Psoas muscle (tissue), 8 donors: ENCODE results near the gene COL3A1. TPM values are rescaled to one million over a fixed set of nuclear protein-coding genes. Genes with fewer than 3 reads are reported as not detected.

Experiments
- ATAC-seq, 4 donors: fragments of 200-7000 bp; cut with Tn5 transposase; one replicate each; pipeline ENCODE4 v1.9.1; 2020; ENCODE audit warnings: moderate library complexity in 3 of 4, mild to moderate bottlenecking in 2 of 4
- DNase-seq, 2 donors: peaks; one replicate each; pipeline ENCODE4 v3.0.0-alpha.2; 2020
- H3K27ac ChIP-seq: fragments of 200-600 bp; one replicate; pipeline ENCODE4 v1.8.0; 2022
- H3K27me3 ChIP-seq, 3 donors: fragments of 200-600 bp in 1 of 3; one replicate each; pipeline versions ENCODE4 v1.6.1 to v1.8.0; 2013 to 2022; ENCODE audit warnings: low read length in 2 of 3, mild to moderate bottlenecking in 2 of 3, moderate library complexity in 1 of 3; ENCODE audit not compliant: insufficient read depth in 3 of 3
- H3K36me3 ChIP-seq, 2 donors: fragments of 200-600 bp in 1 of 2; one replicate each; pipeline versions ENCODE4 v1.6.1 to v1.8.0; 2013 to 2022; ENCODE audit warnings: low read depth in 1 of 2, mild to moderate bottlenecking in 1 of 2, moderate library complexity in 1 of 2; ENCODE audit not compliant: insufficient read depth in 1 of 2
- H3K4me1 ChIP-seq: fragments of 200-600 bp; one replicate; pipeline ENCODE4 v1.8.0; 2022
- H3K4me3 ChIP-seq: fragments of 200-600 bp; one replicate; pipeline ENCODE4 v1.8.0; 2022; ENCODE audit warnings: mild to moderate bottlenecking
- H3K9me3 ChIP-seq: fragments of 200-600 bp; one replicate; pipeline ENCODE4 v1.8.0; 2022
- WGBS, 3 donors: extraction: QIAGEN DNeasy Blood & Tissue Kit; methylation state at CpG; one replicate each; pipeline versions ENCODE4 v1.1.6 to v1.1.7; 2013; 5-methylcytosine and 5-hydroxymethylcytosine counted together
- intact Hi-C, 2 donors: fragments of 100-400 bp; cut with DNase I; formaldehyde crosslinking; loops; one replicate each; pipeline versions ENCODE4 v1.11.0 to v1.14.2; 2022
- polyA plus RNA-seq, 3 donors: library from polyadenylated mRNA; stranded (reverse); fragments of 200-250 nt; gene quantifications; one replicate each; pipeline ENCODE4 v1.2.3, GENCODE V29; 2013
- total RNA-seq, 4 donors: library from RNA; stranded (reverse); fragmentation: NEBNext Ultra II Directional in 2 of 4; extraction: Animal tissue kit (Norgen Biotek cat#: 25700) in 2 of 4; gene quantifications; one replicate each; pipeline versions ENCODE4 v1.2.1 to v1.2.4, GENCODE V29; 2021 to 2023
- TF ChIP-seq, protein P1 (sequence below): fragments of 200-600 bp; IDR thresholded peaks from one replicate; pipeline ENCODE4 v1.8.0; 2022; ENCODE audit warnings: antibody characterized with exemption
- donor health status: healthy with polysubstance abuse.
- donor health status: DM: no; HTN: no; CAD: no; lungs with moderate emphysema.
- donor health status: Bipolar disorder and iron deficiency.
- donor health status: healthy.
- donor health status: DM: yes; HTN: yes; CAD: no.
- donor health status: DM: no; HTN: no; CAD: no.
- donor health status: DM: no; HTN: no; CAD: no.
- donor health status: DM: yes; HTN: yes; CAD: no.

The COL3A1 gene
- total and polyA plus RNA-seq, 7 donors = 9.4 to 73.1 (median 19.8) TPM

DNA sequence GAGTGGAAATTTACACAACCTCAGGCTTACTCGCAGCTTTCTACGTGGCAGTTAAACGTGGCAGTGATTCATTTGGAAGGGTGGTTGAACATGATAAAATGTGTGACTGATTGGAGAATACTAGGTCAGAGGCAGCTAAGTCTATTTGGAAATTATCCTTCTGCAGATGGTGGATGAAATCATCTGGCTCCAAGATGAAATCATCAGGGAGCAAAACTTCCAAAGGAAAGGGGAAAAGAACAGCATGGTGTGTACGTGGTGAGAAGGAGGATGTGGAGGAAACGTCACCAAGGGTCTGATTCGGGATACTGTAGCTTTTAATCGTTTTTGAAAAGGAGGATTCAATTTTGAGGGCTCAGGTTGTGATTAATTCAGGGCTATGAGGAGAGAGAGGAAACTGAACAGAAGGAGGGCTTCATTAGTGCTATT lies 47.9 kb downstream of the COL3A1 start:
- Histone ChIP-seq H3K36me3 (no peaks in the 10 kb centered on the region), H3K4me3 (no peak overlapping the region), H3K9me3 (no peaks in the 10 kb centered on the region), H3K27ac (peak overlapping the region; percentile 28), H3K27me3 (no peaks in the 10 kb centered on the region), H3K4me1 (no peaks in the 10 kb centered on the region)
- ATAC-seq = peak; percentile 39 to 80 (median 69)
- intact Hi-C loops = no loop called here
- WGBS, 3 donors = 17 to 32% (median 18%) methylated on average over 7 of the region's 7 CpGs
- DNase-seq = peak in 1 of 2 donors; percentile 14
- TF ChIP-seq, protein P1, sequence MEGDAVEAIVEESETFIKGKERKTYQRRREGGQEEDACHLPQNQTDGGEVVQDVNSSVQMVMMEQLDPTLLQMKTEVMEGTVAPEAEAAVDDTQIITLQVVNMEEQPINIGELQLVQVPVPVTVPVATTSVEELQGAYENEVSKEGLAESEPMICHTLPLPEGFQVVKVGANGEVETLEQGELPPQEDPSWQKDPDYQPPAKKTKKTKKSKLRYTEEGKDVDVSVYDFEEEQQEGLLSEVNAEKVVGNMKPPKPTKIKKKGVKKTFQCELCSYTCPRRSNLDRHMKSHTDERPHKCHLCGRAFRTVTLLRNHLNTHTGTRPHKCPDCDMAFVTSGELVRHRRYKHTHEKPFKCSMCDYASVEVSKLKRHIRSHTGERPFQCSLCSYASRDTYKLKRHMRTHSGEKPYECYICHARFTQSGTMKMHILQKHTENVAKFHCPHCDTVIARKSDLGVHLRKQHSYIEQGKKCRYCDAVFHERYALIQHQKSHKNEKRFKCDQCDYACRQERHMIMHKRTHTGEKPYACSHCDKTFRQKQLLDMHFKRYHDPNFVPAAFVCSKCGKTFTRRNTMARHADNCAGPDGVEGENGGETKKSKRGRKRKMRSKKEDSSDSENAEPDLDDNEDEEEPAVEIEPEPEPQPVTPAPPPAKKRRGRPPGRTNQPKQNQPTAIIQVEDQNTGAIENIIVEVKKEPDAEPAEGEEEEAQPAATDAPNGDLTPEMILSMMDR = no peak

DNA sequence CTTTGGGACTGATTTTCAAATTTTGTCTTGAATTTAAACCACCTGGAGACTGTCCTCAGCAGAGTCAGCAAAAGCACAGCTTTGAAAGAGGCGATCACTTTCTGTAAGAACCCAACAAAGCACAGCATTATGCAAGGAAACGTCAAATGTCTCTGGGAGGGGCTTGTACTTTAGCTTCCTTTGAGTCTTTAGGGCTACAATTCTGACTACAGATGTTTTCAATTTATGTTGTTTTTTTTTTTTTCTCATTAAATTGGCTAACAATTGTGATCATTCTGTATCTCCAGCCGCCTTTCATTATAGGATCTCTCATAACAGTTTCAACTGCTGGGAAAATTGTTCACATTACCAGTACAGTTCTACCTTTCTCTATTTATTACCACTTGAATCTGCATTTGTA lies 48.3 kb downstream of the COL3A1 start:
- Histone ChIP-seq H3K4me3 (no peak overlapping the region), H3K4me1 (no peaks in the 10 kb centered on the region), H3K27ac (peak overlapping the region; percentile 19), H3K9me3 (no peaks in the 10 kb centered on the region), H3K36me3 (no peaks in the 10 kb centered on the region), H3K27me3 (no peaks in the 10 kb centered on the region)
- ATAC-seq = peak in 1 of 4 donors; percentile 52
- TF ChIP-seq, protein P1 = no peak
- DNase-seq = no peak
- intact Hi-C loops = no loop called here
- 51 to 55% (median 53%) methylated on average over 3 of the region's 3 CpGs for WGBS, 3 donors

DNA sequence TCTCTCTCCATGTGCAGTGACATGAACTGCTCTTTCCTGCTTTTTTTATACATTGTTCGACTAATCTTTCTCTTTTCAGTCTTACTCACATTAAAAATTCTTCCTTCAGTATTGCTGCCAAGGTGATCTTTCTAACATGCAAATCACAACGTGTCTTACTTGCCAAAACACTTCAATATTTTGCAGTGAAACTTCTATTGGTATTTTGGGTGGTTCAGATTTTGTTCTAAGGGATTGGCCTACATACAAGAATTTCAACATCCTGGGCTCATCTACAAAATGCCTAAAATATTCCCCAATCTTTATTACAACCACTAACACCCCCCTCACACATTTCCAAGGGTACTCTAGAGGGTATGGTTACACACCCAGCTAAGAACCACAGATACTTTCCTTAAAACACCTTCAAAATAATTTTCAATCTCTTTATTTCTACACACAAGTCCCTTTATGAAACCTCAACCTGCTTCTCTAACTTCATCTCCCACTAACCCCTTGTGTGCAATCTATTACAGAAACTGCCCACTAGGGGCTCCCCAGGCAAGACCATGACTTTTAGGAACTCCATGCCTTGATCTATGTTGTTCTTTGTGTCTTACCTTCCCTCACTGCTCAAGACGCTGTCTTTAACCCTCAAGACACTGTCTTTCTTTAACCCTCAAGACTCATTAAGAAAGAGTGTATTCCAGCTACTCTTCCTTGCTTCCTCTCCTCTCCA lies 50.9 kb downstream of the COL3A1 start:
- ATAC-seq = no peak
- no peaks in the 10 kb centered on the region for H3K4me1 ChIP-seq

DNA sequence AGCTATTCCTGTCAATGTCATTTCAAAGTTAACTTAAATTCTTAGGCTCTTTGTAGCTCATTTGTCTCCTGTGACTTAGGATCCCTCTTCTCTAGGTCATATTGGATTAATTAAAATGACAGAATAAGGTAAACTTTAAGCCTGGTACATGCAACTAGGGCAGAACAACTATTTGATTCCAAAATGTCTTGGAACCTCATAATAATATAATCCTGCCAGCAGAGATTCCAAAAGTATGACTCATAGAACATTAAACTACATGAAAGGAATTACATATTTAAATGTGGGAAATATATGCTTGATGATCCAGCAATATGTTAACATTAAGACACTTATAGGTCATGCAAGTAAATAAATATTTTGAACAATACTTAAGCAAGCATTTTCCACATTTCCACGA lies 63.3 kb downstream of the COL3A1 start:
- intact Hi-C loops = no loop called here
- 90 to 97% (median 90%) methylated on average over 1 of the region's 1 CpG for WGBS, 3 donors
- Histone ChIP-seq H3K9me3 (no peaks in the 10 kb centered on the region), H3K4me3 (no peak overlapping the region), H3K4me1 (no peaks in the 10 kb centered on the region), H3K27ac (no peak overlapping the region), H3K27me3 (no peaks in the 10 kb centered on the region), H3K36me3 (peaks cover 0 to 77% of the 10 kb centered on the region in 2 donors)
- ATAC-seq (no peak), DNase-seq (no peak)
- TF ChIP-seq, protein P1 = no peak

More for the DNA sequence above, 50.9 kb downstream of the COL3A1 start:
- no peak for DNase-seq
- H3K9me3 ChIP-seq = no peaks in the 10 kb centered on the region
- intact Hi-C loops = no loop called here
- no peak overlapping the region for H3K4me3 ChIP-seq
- no peaks in the 10 kb centered on the region for H3K36me3 ChIP-seq
- 19 to 43% (median 24%) methylated on average over 3 of the region's 3 CpGs for WGBS, 3 donors
- no peaks in the 10 kb centered on the region for H3K27me3 ChIP-seq
- H3K27ac ChIP-seq = no peak overlapping the region
- TF ChIP-seq, protein P1 = peak; percentile 17
